PC-9 (cell line): ENCODE measurements around the gene SDK1. TPM values are rescaled to one million over a fixed set of nuclear protein-coding genes. Genes with fewer than 3 reads are reported as not detected.

ENCODE experiments used
- BruUV-seq: library from RNA; stranded (reverse); fragments of 400-500 nt; replicated peaks from 2 replicates; lab custom pipeline; 2021; lab: Mats Ljungman, UMichigan
- CTCF ChIA-PET: fragments of 300-600 bp; sonication (Branson Sonifier 250); formaldehyde crosslinking; loops from one replicate; lab custom pipeline; 2022; ENCODE audit warnings: antibody characterized with exemption; lab: Charles Lee
- POLR2A ChIA-PET: fragments of 300-600 bp; sonication (Branson Sonifier 250); formaldehyde crosslinking; loops from one replicate; lab custom pipeline; 2022; ENCODE audit warnings: antibody characterized with exemption; ENCODE audit not compliant: unreplicated experiment; lab: Charles Lee
- DNase-seq, 2 experiments: peaks; one replicate each; pipeline versions ENCODE4 v3.0.0 to v3.0.0-alpha.2; 2015 to 2022; ENCODE audit warnings: mixed read lengths in 1 of 2
- H2AFZ ChIP-seq: fragments of 200-600 bp; sonication (generic); 2 replicates; pipeline ENCODE4 v1.8.1; 2017; ENCODE audit warnings: antibody characterized with exemption
- H3F3A ChIP-seq: fragments of 200-600 bp; sonication (generic); 2 replicates; pipeline ENCODE4 v1.8.1; 2017; ENCODE audit warnings: antibody characterized with exemption, mild to moderate bottlenecking, low read depth; ENCODE audit not compliant: insufficient read depth
- H3K27ac ChIP-seq: fragments of 200-600 bp; sonication (generic); 2 replicates; pipeline ENCODE4 v1.6.1; 2016; ENCODE audit warnings: mixed run types
- H3K27me3 ChIP-seq: fragments of 200-600 bp; sonication (generic); 2 replicates; pipeline ENCODE4 v1.6.1; 2016; ENCODE audit warnings: low read depth, mixed run types; ENCODE audit not compliant: insufficient read depth
- H3K36me3 ChIP-seq: fragments of 200-600 bp; sonication (generic); 2 replicates; pipeline ENCODE4 v1.6.1; 2016; ENCODE audit warnings: low read depth, mixed run types
- H3K4me1 ChIP-seq: fragments of 200-600 bp; sonication (generic); replicated peaks from 2 replicates; pipeline ENCODE4 v1.6.1; 2016; ENCODE audit warnings: mixed run types; ENCODE audit not compliant: insufficient read depth
- H3K4me2 ChIP-seq: fragments of 200-600 bp; sonication (generic); 2 replicates; pipeline ENCODE4 v1.6.1; 2017; ENCODE audit warnings: mixed run types
- H3K4me3 ChIP-seq: fragments of 200-600 bp; sonication (generic); 2 replicates; pipeline ENCODE4 v1.6.1; 2016; ENCODE audit warnings: mixed run types
- H3K79me2 ChIP-seq: fragments of 200-600 bp; sonication (generic); 2 replicates; pipeline ENCODE4 v1.6.1; 2017; ENCODE audit warnings: low read depth, mixed run types
- H3K9me2 ChIP-seq: fragments of 200-600 bp; sonication (generic); 2 replicates; pipeline ENCODE4 v1.8.1; 2017; ENCODE audit warnings: mild to moderate bottlenecking; ENCODE audit not compliant: insufficient read depth
- H3K9me3 ChIP-seq: fragments of 200-600 bp; sonication (generic); 2 replicates; pipeline ENCODE4 v1.8.1; 2016; ENCODE audit warnings: low read depth; ENCODE audit not compliant: insufficient read depth
- H4K20me1 ChIP-seq: fragments of 200-600 bp; sonication (generic); 2 replicates; pipeline ENCODE4 v1.8.1; 2017; ENCODE audit not compliant: insufficient read depth
- CTCF ChIP-seq: fragments of 200-600 bp; sonication (generic); conservative IDR thresholded peaks from 2 replicates; pipeline ENCODE4 v1.6.1; 2017; ENCODE audit warnings: mixed run types, antibody characterized with exemption, mild to moderate bottlenecking, moderate library complexity
- EZH2 ChIP-seq: fragments of 200-600 bp; sonication (generic); IDR thresholded peaks from 2 replicates; pipeline ENCODE4 v1.8.0; 2017; ENCODE audit warnings: antibody characterized with exemption, low read depth
- intact Hi-C: fragments of 100-400 bp; cut with micrococcal nuclease; formaldehyde crosslinking; loops from one replicate; pipeline ENCODE4 v1.10.0; 2022; ENCODE audit not compliant: unreplicated experiment
- total RNA-seq: library from RNA; stranded (reverse); gene quantifications from 2 replicates; pipeline ENCODE4 v1.2.3, GENCODE V29; 2021

Gene SDK1
- total RNA-seq, 1 experiment from 2014 or later: not detected

- H3K36me3 ChIP-seq: no peaks in the 10 kb centered on the region
- CTCF ChIA-PET: no interaction called here
- TF ChIP-seq CTCF (no peak), EZH2 (no peak)
- H3K27me3 ChIP-seq: peaks cover 98% of the 10 kb centered on the region
- no peak overlapping the region for H2AFZ ChIP-seq
- H3K9me3 ChIP-seq: no peaks in the 10 kb centered on the region
- H3F3A ChIP-seq: no peaks in the 10 kb centered on the region
- H3K27ac ChIP-seq: no peak overlapping the region
- intact Hi-C loops: no loop called here
- H3K4me3 ChIP-seq: no peak overlapping the region
- DNase-seq: no peak
- H3K9me2 ChIP-seq: no peaks in the 10 kb centered on the region
- no TSS peak for BruUV-seq
- no peaks in the 10 kb centered on the region for H4K20me1 ChIP-seq
- no peaks in the 10 kb centered on the region for H3K79me2 ChIP-seq
- POLR2A ChIA-PET: no interaction called here
- no peaks in the 10 kb centered on the region for H3K4me1 ChIP-seq
- H3K4me2 ChIP-seq: no peak overlapping the region
These were observed 73.2 kb downstream of the SDK1 start for GRCh38 chr7:3374239-3374638.

- Histone ChIP-seq H3K4me3 (no peak overlapping the region), H4K20me1 (no peaks in the 10 kb centered on the region), H3K79me2 (no peaks in the 10 kb centered on the region), H3K4me1 (no peaks in the 10 kb centered on the region), H3K9me3 (no peaks in the 10 kb centered on the region), H3K27ac (no peak overlapping the region), H3F3A (no peaks in the 10 kb centered on the region), H3K27me3 (peaks cover 93% of the 10 kb centered on the region), H3K9me2 (no peaks in the 10 kb centered on the region), H2AFZ (no peak overlapping the region), H3K36me3 (no peaks in the 10 kb centered on the region), H3K4me2 (no peak overlapping the region)
- intact Hi-C loops: no loop called here
- no TSS peak for BruUV-seq
- ChIA-PET POLR2A (no interaction called here), CTCF (no interaction called here)
- TF ChIP-seq CTCF (no peak), EZH2 (no peak)
- no peak for DNase-seq
These were observed 77.5 kb downstream of the SDK1 start for GRCh38 chr7:3378390-3379150.

GRCh38 chr7:3380034-3380433, 79.0 kb downstream of the SDK1 start:
- POLR2A ChIA-PET: no interaction called here
- intact Hi-C loops: no loop called here
- Histone ChIP-seq H3K36me3 (no peaks in the 10 kb centered on the region), H3K27me3 (peaks cover 90% of the 10 kb centered on the region), H3K9me2 (no peaks in the 10 kb centered on the region), H3K9me3 (no peaks in the 10 kb centered on the region), H3K4me1 (no peaks in the 10 kb centered on the region), H3F3A (no peaks in the 10 kb centered on the region), H3K79me2 (no peaks in the 10 kb centered on the region), H3K4me3 (no peak overlapping the region), H3K27ac (no peak overlapping the region), H2AFZ (no peak overlapping the region), H3K4me2 (no peak overlapping the region), H4K20me1 (no peaks in the 10 kb centered on the region)
- DNase-seq: no peak
- CTCF ChIA-PET: no interaction called here
- BruUV-seq: no TSS peak
- TF ChIP-seq CTCF (no peak), EZH2 (no peak)
